Kidney epithelial cell (primary cell): ENCODE results near the gene FDXR. TPM values are rescaled to one million over a fixed set of nuclear protein-coding genes. Genes with fewer than 3 reads are reported as not detected.
"Not testable (repeated sequence)": the region's sequence is repeated elsewhere in the genome, so short reads cannot be mapped to it uniquely, and the experiment has no call there.

ENCODE experiments used
- DNase-seq: peaks from one replicate; pipeline ENCODE4 v3.0.0-alpha.2; 2010; ENCODE audit warnings: low read depth
- H3K27me3 ChIP-seq: 2 replicates; pipeline ENCODE4 v1.6.0; 2011; ENCODE audit warnings: low read length; ENCODE audit not compliant: control insufficient read depth, insufficient read depth
- H3K36me3 ChIP-seq: 2 replicates; pipeline ENCODE4 v1.5.1; 2011; ENCODE audit warnings: low read length; ENCODE audit not compliant: control insufficient read depth, insufficient read depth
- H3K4me3 ChIP-seq: 2 replicates; pipeline ENCODE4 v1.5.1; 2011; ENCODE audit warnings: low read depth, mild to moderate bottlenecking, control low read depth, low read length
- CTCF ChIP-seq: IDR thresholded peaks from 2 replicates; pipeline ENCODE4 v1.5.1; 2011; ENCODE audit warnings: mild to moderate bottlenecking, moderate library complexity, low read length, control low read depth, inconsistent platforms; ENCODE audit not compliant: insufficient read depth, poor library complexity, severe bottlenecking
- total RNA-seq: library from RNA; depleted of rRNA; stranded (reverse); fragments of >200 nt; gene quantifications from 2 replicates; pipeline ENCODE4 v1.2.3, GENCODE V29; 2015

Gene FDXR
- total RNA-seq, 1 donor from 2014 or later = 34.0 TPM

- DNase-seq = no peak
- Histone ChIP-seq H3K27me3 (peaks cover 27% of the 10 kb centered on the region), H3K36me3 (no peaks in the 10 kb centered on the region), H3K4me3 (no peak overlapping the region)
- no peak for TF ChIP-seq CTCF
Measured at GRCh38 chr17:74916136-74916850, 43.5 kb upstream of the FDXR start.

- not testable (repeated sequence) for DNase-seq, H3K27me3 ChIP-seq, H3K36me3 ChIP-seq, H3K4me3 ChIP-seq
Measured at GRCh38 chr17:74911423-74911822, 38.6 kb upstream of the FDXR start.

GRCh38 chr17:74909097-74909496, 36.3 kb upstream of the FDXR start:
- not testable (repeated sequence) for H3K27me3 ChIP-seq, DNase-seq, H3K36me3 ChIP-seq, H3K4me3 ChIP-seq

- Histone ChIP-seq H3K4me3 (no peak overlapping the region), H3K27me3 (peaks cover 2% of the 10 kb centered on the region), H3K36me3 (no peaks in the 10 kb centered on the region)
- TF ChIP-seq CTCF = no peak
- DNase-seq = no peak
Measured at GRCh38 chr17:74907012-74907411, 34.2 kb upstream of the FDXR start.

- H3K27me3 ChIP-seq, DNase-seq, H3K36me3 ChIP-seq, H3K4me3 ChIP-seq: not testable (repeated sequence)
Measured at GRCh38 chr17:74906214-74906793, 33.5 kb upstream of the FDXR start.

- DNase-seq = no peak
- TF ChIP-seq CTCF = no peak
- Histone ChIP-seq H3K27me3 (peaks cover 4% of the 10 kb centered on the region), H3K4me3 (no peak overlapping the region), H3K36me3 (no peaks in the 10 kb centered on the region)
Measured at GRCh38 chr17:74904687-74905409, 32.1 kb upstream of the FDXR start.

- Histone ChIP-seq H3K4me3 (no peak overlapping the region), H3K27me3 (peaks cover 4% of the 10 kb centered on the region), H3K36me3 (no peaks in the 10 kb centered on the region)
- no peak for DNase-seq
- no peak for TF ChIP-seq CTCF
Measured at GRCh38 chr17:74903671-74904070, 30.9 kb upstream of the FDXR start.
